Stomach (tissue), 4 donors: Measurements from ENCODE around the gene OGDH.

Source experiments
- EP300 ChIP-seq: sonication (generic); formaldehyde crosslinking; IDR thresholded peaks from one replicate; pipeline ENCODE4 v1.6.1; 2017; ENCODE audit warnings: antibody characterized with exemption
- POLR2A ChIP-seq, 4 donors: fragments of 450-650 bp; IDR thresholded peaks; one replicate each; pipeline ENCODE4 v1.6.1; 2016; ENCODE audit warnings: antibody characterized with exemption in 4 of 4, control low read depth in 2 of 4, mild to moderate bottlenecking in 1 of 4, moderate library complexity in 1 of 4
- POLR2AphosphoS5 ChIP-seq, 3 donors: sonication (generic); formaldehyde crosslinking; IDR thresholded peaks; one replicate each; pipeline ENCODE4 v1.6.1; 2016; ENCODE audit warnings: antibody characterized with exemption in 3 of 3
- TF ChIP-seq, protein P1 (sequence below), 7 experiments: fragments of 450-650 bp in 4 of 7; fragments of 200-600 bp in 3 of 7; sonication (generic) in 3 of 7; IDR thresholded peaks; one replicate each; pipeline ENCODE4 v1.5.1; 2016 to 2019; ENCODE audit warnings: antibody characterized with exemption in 7 of 7, control low read depth in 2 of 7, mild to moderate bottlenecking in 1 of 7

DNA sequence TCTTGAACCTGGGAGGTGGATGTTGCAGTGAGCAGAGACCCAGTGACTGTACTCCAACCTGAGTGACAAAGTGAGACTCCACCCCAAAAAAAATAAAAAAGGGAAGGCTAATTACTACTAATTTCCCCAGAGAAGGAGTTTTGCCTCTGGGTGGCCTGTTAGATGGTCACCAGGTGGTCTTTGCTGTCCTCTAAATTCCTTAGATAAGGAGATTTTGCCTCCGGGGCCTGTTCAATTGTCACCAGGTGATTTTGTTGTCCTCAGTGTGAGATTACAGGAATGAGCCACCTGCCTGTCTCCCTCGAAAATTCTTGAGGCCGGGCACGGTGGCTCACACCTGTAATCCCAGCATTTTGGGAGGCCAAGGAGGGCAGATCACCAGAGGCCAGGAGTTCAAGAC is 117.8 kb downstream of the OGDH start:
- TF ChIP-seq POLR2AphosphoS5 (IDR thresholded peaks at IDR 0.05) = no peak
- TF ChIP-seq, protein P1, sequence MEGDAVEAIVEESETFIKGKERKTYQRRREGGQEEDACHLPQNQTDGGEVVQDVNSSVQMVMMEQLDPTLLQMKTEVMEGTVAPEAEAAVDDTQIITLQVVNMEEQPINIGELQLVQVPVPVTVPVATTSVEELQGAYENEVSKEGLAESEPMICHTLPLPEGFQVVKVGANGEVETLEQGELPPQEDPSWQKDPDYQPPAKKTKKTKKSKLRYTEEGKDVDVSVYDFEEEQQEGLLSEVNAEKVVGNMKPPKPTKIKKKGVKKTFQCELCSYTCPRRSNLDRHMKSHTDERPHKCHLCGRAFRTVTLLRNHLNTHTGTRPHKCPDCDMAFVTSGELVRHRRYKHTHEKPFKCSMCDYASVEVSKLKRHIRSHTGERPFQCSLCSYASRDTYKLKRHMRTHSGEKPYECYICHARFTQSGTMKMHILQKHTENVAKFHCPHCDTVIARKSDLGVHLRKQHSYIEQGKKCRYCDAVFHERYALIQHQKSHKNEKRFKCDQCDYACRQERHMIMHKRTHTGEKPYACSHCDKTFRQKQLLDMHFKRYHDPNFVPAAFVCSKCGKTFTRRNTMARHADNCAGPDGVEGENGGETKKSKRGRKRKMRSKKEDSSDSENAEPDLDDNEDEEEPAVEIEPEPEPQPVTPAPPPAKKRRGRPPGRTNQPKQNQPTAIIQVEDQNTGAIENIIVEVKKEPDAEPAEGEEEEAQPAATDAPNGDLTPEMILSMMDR (IDR thresholded peaks at IDR 0.05) = no peak
- TF ChIP-seq POLR2A (IDR thresholded peaks at IDR 0.05) = no peak
- TF ChIP-seq EP300 = no peak
